T-helper 1 cell treated with Interleukin-12 subunit alpha and Interleukin-12 subunit beta and Interleukin-4 antibody, amounts not matched to agents 30 μg/mL and 1 μg/mL, for 36 hours (primary cell): ENCODE data around the gene PON2.

Experiments used
- H3K27ac Mint-ChIP-seq: one replicate; pipeline ENCODE4 v1.8.0; 2021; ENCODE audit warnings: mild to moderate bottlenecking, mixed read lengths
- H3K27me3 Mint-ChIP-seq: one replicate; pipeline ENCODE4 v1.8.0; 2021; ENCODE audit warnings: low read depth, mixed read lengths
- H3K36me3 Mint-ChIP-seq: one replicate; pipeline ENCODE4 v1.8.0; 2021; ENCODE audit warnings: low read depth, mixed read lengths
- H3K4me1 Mint-ChIP-seq: one replicate; pipeline ENCODE4 v1.8.0; 2021; ENCODE audit warnings: low read depth, mixed read lengths
- H3K4me3 Mint-ChIP-seq: one replicate; pipeline ENCODE4 v1.8.0; 2021; ENCODE audit warnings: mild to moderate bottlenecking, moderate library complexity, mixed read lengths
- H3K9me3 Mint-ChIP-seq: one replicate; pipeline ENCODE4 v1.8.0; 2021; ENCODE audit warnings: mixed read lengths

PON2 gene

GRCh38 chr7:95367606-95368005, 67.2 kb downstream of the PON2 start:
- H3K27me3 Mint-ChIP-seq: peaks cover 11% of the 10 kb centered on the region

GRCh38 chr7:95365151-95365550, 69.7 kb downstream of the PON2 start:
- Mint-ChIP-seq H3K27ac (no peak overlapping the region), H3K36me3 (no peaks in the 10 kb centered on the region), H3K27me3 (peaks cover 11% of the 10 kb centered on the region), H3K4me1 (no peaks in the 10 kb centered on the region), H3K9me3 (no peaks in the 10 kb centered on the region), H3K4me3 (no peak overlapping the region)

More at GRCh38 chr7:95367606-95368005, 67.2 kb downstream of the PON2 start:
- Mint-ChIP-seq H3K9me3 (no peaks in the 10 kb centered on the region), H3K36me3 (no peaks in the 10 kb centered on the region), H3K4me3 (no peak overlapping the region), H3K27ac (no peak overlapping the region), H3K4me1 (no peaks in the 10 kb centered on the region)

GRCh38 chr7:95357623-95358022, 77.2 kb downstream of the PON2 start:
- no peak overlapping the region for H3K27ac Mint-ChIP-seq
- H3K27me3 Mint-ChIP-seq: peaks cover 6% of the 10 kb centered on the region
- no peaks in the 10 kb centered on the region for H3K36me3 Mint-ChIP-seq
- H3K9me3 Mint-ChIP-seq: no peaks in the 10 kb centered on the region
- H3K4me3 Mint-ChIP-seq: no peak overlapping the region
- no peaks in the 10 kb centered on the region for H3K4me1 Mint-ChIP-seq
